ENCODE measurements around the gene MUC5B. TPM values are rescaled to one million over a fixed set of nuclear protein-coding genes. Genes with fewer than 3 reads are reported as not detected.

Gene MUC5B
- total and polyA plus RNA-seq, 2 donors (not counting 1 experiment from before 2014, with no cell fraction given), result not detected

GRCh38 chr11:1228101-1228821 lies 5.4 kb downstream of the MUC5B start:
- H4K20me1 ChIP-seq (ENCODE audit: control insufficient read depth, extremely low read depth, insufficient read depth, low read length), result no peaks in the 10 kb centered on the region
- H3K27me3 ChIP-seq (ENCODE audit: control insufficient read depth, insufficient read depth, low read length), result no peaks in the 10 kb centered on the region
- H3K4me2 ChIP-seq (ENCODE audit: extremely low read depth, insufficient read depth, low read length), result no peak overlapping the region
- H3K79me2 ChIP-seq (ENCODE audit: control insufficient read depth, insufficient read depth, low read length), result no peaks in the 10 kb centered on the region
- H3K9me3 ChIP-seq (ENCODE audit: control insufficient read depth, insufficient read depth, low read depth, low read length), result no peaks in the 10 kb centered on the region
- H3K36me3 ChIP-seq (ENCODE audit: control insufficient read depth, insufficient read depth, low read length), result no peaks in the 10 kb centered on the region
- H3K27ac ChIP-seq (ENCODE audit: insufficient read depth, low read length), result no peak overlapping the region
- H3K4me1 ChIP-seq (ENCODE audit: control insufficient read depth, extremely low read depth, insufficient read depth, low read length), result no peaks in the 10 kb centered on the region
- no peak overlapping the region for H3K9ac ChIP-seq (ENCODE audit: insufficient read depth, low read length)
- TF ChIP-seq, protein P1, sequence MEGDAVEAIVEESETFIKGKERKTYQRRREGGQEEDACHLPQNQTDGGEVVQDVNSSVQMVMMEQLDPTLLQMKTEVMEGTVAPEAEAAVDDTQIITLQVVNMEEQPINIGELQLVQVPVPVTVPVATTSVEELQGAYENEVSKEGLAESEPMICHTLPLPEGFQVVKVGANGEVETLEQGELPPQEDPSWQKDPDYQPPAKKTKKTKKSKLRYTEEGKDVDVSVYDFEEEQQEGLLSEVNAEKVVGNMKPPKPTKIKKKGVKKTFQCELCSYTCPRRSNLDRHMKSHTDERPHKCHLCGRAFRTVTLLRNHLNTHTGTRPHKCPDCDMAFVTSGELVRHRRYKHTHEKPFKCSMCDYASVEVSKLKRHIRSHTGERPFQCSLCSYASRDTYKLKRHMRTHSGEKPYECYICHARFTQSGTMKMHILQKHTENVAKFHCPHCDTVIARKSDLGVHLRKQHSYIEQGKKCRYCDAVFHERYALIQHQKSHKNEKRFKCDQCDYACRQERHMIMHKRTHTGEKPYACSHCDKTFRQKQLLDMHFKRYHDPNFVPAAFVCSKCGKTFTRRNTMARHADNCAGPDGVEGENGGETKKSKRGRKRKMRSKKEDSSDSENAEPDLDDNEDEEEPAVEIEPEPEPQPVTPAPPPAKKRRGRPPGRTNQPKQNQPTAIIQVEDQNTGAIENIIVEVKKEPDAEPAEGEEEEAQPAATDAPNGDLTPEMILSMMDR (conservative IDR thresholded peaks at IDR 0.05 in 1 of 2, IDR thresholded peaks at IDR 0.05 in 1 of 2; ENCODE audit: low read depth in 1 of 2, low read length in 2 of 2), result no peak
- no peak overlapping the region for H2AFZ ChIP-seq (ENCODE audit: low read length)
- no peak for DNase-seq (ENCODE audit: low read depth in 2 of 2)
- no peak overlapping the region for H3K4me3 ChIP-seq (replicated peaks in 1 of 4; ENCODE audit: control extremely low read depth in 1 of 4, insufficient read depth in 1 of 4, low read depth in 3 of 4, low read length in 4 of 4)

DNA sequence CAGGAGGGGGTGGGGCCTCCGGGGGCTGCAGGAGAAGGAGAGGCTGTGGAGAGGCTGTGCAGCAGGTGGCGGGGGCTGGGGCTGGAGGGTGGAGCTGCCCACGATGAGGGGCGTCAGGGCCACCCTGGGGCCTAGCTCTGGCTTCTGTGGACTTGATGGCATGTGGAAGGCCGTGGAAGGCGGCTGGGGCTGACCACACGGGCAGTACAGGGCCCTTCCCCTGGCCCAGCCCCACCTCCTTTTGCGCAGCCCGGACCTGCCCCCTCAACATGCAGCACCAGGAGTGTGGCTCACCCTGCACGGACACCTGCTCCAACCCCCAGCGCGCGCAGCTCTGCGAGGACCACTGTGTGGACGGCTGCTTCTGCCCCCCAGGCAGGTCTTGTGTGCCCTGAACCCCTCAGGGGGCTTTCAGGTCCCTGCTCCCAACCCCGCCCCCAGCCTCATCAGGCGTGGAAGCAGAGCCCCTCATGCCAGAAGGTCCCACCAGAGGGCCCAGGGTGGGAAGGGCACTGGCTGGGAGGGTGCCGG lies 6.1 kb downstream of the MUC5B start:
- no peaks in the 10 kb centered on the region for H3K36me3 ChIP-seq (ENCODE audit: control insufficient read depth, insufficient read depth, low read length)
- H3K27ac ChIP-seq (ENCODE audit: insufficient read depth, low read length), result no peak overlapping the region
- no peak overlapping the region for H3K4me2 ChIP-seq (ENCODE audit: extremely low read depth, insufficient read depth, low read length)
- H2AFZ ChIP-seq (ENCODE audit: low read length), result no peak overlapping the region
- no peak for TF ChIP-seq EZH2 (IDR thresholded peaks at IDR 0.05; ENCODE audit: low read length, missing control alignments)
- TF ChIP-seq, protein P1 (conservative IDR thresholded peaks at IDR 0.05 in 1 of 2, IDR thresholded peaks at IDR 0.05 in 1 of 2; ENCODE audit: low read depth in 1 of 2, low read length in 2 of 2), result no peak
- H3K4me3 ChIP-seq (replicated peaks in 1 of 4; ENCODE audit: control extremely low read depth in 1 of 4, insufficient read depth in 1 of 4, low read depth in 3 of 4, low read length in 4 of 4), result no peak overlapping the region
- no peak overlapping the region for H3K9ac ChIP-seq (ENCODE audit: insufficient read depth, low read length)
- no peaks in the 10 kb centered on the region for H3K4me1 ChIP-seq (ENCODE audit: control insufficient read depth, extremely low read depth, insufficient read depth, low read length)
- no peaks in the 10 kb centered on the region for H3K79me2 ChIP-seq (ENCODE audit: control insufficient read depth, insufficient read depth, low read length)
- H4K20me1 ChIP-seq (ENCODE audit: control insufficient read depth, extremely low read depth, insufficient read depth, low read length), result no peaks in the 10 kb centered on the region
- H3K9me3 ChIP-seq (ENCODE audit: control insufficient read depth, insufficient read depth, low read depth, low read length), result no peaks in the 10 kb centered on the region
- no peak for DNase-seq (ENCODE audit: low read depth in 2 of 2)
- H3K27me3 ChIP-seq (ENCODE audit: control insufficient read depth, insufficient read depth, low read length), result no peaks in the 10 kb centered on the region

GRCh38 chr11:1229471-1230120 lies 6.7 kb downstream of the MUC5B start:
- no peaks in the 10 kb centered on the region for H3K27me3 ChIP-seq (ENCODE audit: control insufficient read depth, insufficient read depth, low read length)
- H3K9ac ChIP-seq (ENCODE audit: insufficient read depth, low read length), result no peak overlapping the region
- H2AFZ ChIP-seq (ENCODE audit: low read length), result no peak overlapping the region
- no peak overlapping the region for H3K4me3 ChIP-seq (replicated peaks in 1 of 4; ENCODE audit: control extremely low read depth in 1 of 4, insufficient read depth in 1 of 4, low read depth in 3 of 4, low read length in 4 of 4)
- H3K36me3 ChIP-seq (ENCODE audit: control insufficient read depth, insufficient read depth, low read length), result no peaks in the 10 kb centered on the region
- DNase-seq (ENCODE audit: low read depth in 2 of 2), result no peak
- H3K79me2 ChIP-seq (ENCODE audit: control insufficient read depth, insufficient read depth, low read length), result no peaks in the 10 kb centered on the region
- no peak overlapping the region for H3K27ac ChIP-seq (ENCODE audit: insufficient read depth, low read length)
- no peaks in the 10 kb centered on the region for H3K4me1 ChIP-seq (ENCODE audit: control insufficient read depth, extremely low read depth, insufficient read depth, low read length)
- no peaks in the 10 kb centered on the region for H3K9me3 ChIP-seq (ENCODE audit: control insufficient read depth, insufficient read depth, low read depth, low read length)
- no peaks in the 10 kb centered on the region for H4K20me1 ChIP-seq (ENCODE audit: control insufficient read depth, extremely low read depth, insufficient read depth, low read length)
- no peak overlapping the region for H3K4me2 ChIP-seq (ENCODE audit: extremely low read depth, insufficient read depth, low read length)
- no peak for TF ChIP-seq EZH2 (IDR thresholded peaks at IDR 0.05; ENCODE audit: low read length, missing control alignments)
- TF ChIP-seq, protein P1 (conservative IDR thresholded peaks at IDR 0.05 in 1 of 2, IDR thresholded peaks at IDR 0.05 in 1 of 2; ENCODE audit: low read depth in 1 of 2, low read length in 2 of 2), result no peak
